Effector CD4-positive, alpha-beta T cell (primary cell): ENCODE results near the gene CXCL14. TPM values are rescaled to one million over a fixed set of nuclear protein-coding genes. Genes with fewer than 3 reads are reported as not detected.

Experiments
- DNase-seq: peaks from one replicate; pipeline ENCODE4 v3.0.0-alpha.2; 2020
- total RNA-seq: gene quantifications from one replicate; lab custom pipeline; 2026; lab: John Stamatoyannopoulos, UW

Gene CXCL14, protein sequence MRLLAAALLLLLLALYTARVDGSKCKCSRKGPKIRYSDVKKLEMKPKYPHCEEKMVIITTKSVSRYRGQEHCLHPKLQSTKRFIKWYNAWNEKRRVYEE
- total RNA-seq, result not detected

- DNase-seq, result no peak
Measured at GRCh38 chr5:135578685-135579341, at the start of gene CXCL14. Gene CXCL14, minus strand, starts transcription at chr5:135578991. Its CDS starts 213 bp downstream, at chr5:135578778.

- DNase-seq, result no peak
Measured at GRCh38 chr5:135626636-135627035, 47.8 kb upstream of the CXCL14 start.

DNA sequence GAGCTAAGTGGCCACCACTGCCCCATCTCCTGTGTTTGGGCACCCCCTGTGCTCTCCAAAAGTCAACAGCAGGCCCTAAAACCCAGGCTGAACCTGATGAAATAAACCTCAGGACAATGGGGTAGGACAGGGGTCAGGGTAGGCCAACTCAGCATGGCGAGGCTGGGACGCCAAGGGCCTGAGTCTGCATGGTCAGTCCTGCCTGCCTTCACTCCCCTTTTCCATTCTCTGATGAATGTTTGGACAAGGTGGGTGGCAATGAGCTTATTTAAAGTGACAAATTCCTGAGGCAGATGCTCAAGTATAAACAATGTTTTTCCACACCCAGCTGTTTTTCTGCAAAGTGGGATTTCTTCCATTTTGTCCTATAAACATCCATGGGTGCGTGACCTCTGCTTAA, 47.2 kb upstream of the CXCL14 start:
- no peak for DNase-seq

DNA sequence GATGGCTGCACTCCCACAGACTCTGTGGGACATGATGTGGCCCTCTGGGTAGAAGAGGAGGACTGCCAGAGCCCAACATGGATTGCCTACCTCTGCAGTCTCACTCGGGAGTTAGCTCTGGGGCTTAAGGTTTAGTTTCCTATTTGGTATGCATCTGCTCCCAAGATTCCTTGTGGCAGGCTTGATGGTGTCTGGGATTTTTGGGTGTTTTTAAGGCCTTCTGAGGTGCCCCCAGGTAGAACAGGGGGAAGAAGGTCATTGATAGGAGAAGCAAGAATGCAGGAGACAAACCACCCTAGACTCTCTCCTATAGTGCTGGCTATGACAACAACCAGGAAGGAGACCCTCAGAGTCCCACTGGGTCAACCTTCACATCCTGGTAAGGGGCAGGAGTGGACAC, 46.7 kb upstream of the CXCL14 start:
- DNase-seq, result no peak

DNA sequence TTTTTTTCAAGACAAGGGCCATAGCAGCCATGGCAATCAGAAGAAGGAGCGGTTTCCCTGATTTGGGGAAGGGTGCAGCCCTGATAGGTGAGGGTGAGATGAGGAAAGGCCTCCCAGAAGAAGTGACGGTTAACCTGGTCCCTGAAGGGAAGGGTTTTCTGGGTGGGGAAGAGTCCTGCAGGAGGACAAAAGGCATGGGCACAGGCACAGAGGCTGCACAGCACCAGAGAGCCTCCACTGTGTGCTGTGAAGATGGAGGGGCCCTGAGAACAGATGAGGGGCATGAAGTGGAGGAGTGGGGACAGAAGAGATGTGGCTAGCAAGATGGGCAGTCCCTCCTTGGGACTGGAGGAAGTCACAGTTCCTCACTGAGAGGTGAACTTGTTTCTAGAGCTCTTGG, 46.3 kb upstream of the CXCL14 start:
- DNase-seq, result no peak

DNA sequence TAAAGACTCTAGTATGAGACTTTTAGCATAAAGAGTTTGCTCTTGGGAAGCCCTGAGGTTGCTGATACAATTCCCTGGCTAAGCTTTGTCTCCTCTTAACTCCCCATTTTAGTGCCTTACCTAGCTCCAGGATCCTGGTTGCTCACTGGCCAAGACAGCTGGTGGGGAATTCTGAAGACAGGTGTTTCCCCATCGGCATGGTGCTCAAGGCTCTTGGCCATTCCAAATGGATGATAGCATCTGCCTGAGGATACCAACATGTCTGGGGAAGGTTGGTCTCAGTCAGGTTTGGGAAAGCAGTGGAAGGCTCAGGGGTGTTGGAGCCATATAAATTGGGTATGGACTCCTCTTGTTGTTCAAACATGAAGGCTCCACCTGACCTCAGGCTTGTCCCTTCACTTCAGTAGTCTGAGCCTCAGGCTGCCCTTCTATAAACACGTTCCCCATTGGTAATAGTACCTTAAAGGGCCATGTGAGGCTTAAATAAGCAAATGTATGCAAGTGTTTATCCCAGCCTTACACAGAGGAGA, 44.5 kb upstream of the CXCL14 start:
- no peak for DNase-seq

- no peak for DNase-seq
Measured at GRCh38 chr5:135615581-135616260, 36.9 kb upstream of the CXCL14 start.

GRCh38 chr5:135615171-135615570, 36.4 kb upstream of the CXCL14 start:
- no peak for DNase-seq

DNA sequence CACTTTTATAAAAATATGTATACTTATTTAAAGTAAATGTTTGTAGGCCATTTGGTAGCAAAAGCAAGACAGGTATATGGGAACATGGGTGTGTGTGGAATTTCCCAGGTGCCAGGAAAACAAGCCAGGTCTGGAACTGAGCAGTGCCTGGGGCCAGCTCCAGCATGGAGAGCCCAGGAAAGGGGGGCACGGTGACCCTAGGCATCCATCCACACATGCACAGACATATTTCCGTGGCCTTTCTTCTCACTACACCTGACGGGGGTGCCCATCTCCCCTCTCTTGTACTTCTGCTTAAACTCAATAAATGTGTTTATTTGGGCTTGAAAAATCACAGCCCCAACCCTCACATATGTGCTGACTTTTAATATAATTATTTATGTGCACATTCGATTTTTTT, 31.2 kb upstream of the CXCL14 start:
- DNase-seq, result no peak

- DNase-seq, result no peak
Measured at GRCh38 chr5:135608761-135609443, 30.1 kb upstream of the CXCL14 start.

DNA sequence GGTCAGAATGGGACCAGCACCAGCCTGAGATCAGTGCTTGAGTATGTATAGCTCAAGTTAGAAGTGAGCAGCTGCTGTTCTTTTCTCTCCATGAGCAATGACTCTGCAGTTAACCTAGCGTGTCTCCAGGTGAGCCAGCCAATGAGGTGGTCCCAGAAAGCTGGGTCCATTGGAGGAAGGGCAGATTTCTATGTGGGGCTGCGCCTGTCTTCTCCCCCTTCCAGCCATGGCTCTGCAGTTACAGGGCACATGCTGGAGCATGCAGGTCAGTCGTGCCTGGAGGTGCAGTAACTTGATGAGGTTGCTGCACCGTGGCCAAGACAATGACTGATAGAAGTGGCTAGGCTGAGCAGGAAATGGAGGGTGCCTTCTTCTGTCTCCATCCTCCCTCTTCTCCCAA, 29.6 kb upstream of the CXCL14 start:
- DNase-seq, result no peak

- DNase-seq, result no peak
Measured at GRCh38 chr5:135606431-135606830, 27.6 kb upstream of the CXCL14 start.

- DNase-seq, result no peak
Measured at GRCh38 chr5:135605221-135605620, 26.4 kb upstream of the CXCL14 start.

DNA sequence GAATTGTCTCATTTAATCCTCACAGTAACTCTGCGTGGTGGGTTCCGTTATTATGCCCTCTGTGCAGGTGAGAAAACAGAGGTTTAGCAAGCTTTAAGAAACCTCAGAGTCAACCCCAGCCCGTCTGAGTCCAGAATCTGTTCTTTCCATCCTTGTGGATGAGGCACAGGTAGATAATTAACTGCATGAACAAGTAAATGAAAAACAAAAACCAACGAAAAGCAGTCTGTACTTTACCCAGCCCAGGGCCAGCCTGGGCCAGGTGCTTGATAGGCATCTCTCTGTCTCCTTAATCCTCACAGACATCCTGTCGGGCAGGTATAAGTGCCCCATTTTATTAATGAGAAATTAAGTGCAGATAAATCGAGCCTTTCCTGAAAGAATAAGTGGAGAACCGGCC, 25.3 kb upstream of the CXCL14 start:
- DNase-seq, result no peak

DNA sequence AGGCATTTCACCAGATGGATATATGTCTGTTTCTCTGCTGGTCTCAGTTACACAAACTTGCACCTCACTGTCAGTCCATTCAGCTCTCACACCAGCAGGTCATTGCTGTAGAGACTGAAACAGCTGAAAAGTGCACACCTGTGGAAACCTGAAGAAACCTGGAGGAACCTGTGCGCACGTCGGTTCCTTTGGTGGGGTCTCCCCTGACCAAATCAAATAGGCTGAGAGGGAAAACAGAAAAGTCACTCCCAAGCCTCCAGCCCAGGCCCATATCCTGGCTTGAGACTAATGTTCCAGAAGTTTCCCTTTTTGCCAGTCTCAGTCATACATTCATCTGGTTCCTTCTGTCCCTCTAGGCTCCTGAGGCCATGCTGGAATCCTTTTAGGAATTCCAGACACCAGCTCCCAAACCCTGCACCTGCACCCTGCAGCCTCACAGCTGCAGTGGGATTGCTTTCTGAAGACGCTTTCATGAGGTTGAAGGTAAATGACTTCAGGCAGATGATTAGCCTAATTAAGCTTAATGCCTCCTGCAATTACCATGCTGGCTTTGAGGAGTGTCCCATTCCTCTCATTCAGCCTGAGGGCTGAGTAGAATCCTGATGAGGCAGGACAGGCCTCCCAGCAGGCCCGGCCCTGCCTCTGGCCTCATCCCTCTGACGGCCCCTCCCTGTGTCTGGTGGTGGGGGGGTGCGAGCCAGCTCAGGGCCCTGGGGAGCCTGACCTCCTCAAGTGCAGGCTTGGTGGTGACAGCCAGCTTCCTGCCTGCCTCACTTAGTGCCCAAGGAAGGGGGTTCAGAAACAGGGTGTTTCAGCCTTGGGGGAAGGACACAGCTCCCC, 24.3 kb upstream of the CXCL14 start:
- no peak for DNase-seq

- no peak for DNase-seq
Measured at GRCh38 chr5:135601466-135601865, 22.7 kb upstream of the CXCL14 start.

DNA sequence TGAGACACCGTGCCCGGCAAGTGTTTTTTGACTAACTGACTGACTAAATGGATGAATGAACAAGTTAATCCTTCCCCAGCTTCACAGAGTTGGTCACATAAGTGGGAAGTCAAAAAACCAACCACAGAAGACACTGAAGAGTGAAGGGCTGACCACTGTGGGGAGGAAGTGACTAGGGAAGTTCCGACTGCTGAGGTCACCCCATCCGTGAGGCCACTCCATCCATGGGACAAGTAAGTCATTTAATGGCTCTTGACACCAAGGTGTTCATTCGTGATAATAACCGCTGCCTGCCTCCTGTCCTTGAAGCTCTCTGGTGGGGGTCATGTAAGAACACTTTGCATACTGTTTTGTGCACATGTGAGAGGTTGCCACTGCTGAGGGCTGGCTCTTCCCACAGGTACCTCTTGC, 22.2 kb upstream of the CXCL14 start:
- DNase-seq, result no peak

DNA sequence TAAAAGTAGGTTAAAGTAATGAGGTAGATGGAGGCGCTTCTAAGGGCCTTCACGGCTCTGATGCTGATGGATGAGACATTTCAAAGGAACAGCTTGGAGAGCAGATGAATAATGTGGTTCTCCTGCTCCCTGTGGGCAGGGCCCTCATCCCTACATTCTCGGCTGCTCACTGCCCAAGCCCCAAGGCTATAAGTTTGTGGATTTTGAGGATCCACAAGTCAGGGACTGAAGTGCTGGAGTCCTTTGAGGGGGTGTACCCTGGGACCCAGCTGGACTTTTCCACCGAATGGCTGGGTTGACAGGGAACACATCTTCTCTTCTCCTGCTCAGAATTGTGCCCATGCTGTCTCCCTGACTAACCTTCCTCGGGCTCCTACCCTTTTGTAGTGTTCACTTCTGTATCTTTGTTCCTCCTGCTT, 21.4 kb upstream of the CXCL14 start:
- no peak for DNase-seq

- DNase-seq, result no peak
Measured at GRCh38 chr5:135599421-135600151, 20.8 kb upstream of the CXCL14 start.

GRCh38 chr5:135598691-135599395, 20.1 kb upstream of the CXCL14 start:
- DNase-seq, result no peak

DNA sequence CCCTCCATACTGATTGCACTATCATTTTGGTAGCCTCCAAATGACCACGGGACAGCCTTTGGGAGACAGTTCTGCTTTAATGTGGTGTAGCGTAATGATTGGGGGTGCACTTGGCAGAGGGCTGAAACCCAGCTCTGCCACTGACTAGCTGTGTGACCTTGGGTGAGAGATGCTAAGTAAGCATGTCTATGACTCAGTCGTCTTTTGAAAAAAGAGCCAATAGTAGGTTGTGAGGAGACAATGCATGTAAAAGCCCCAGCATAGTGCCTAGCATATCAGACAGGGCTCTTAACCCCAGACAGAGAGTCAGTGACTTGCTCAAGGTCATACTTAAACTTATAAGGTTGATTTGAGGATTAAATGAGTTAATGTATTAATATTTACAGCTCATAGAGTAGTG, 18.0 kb upstream of the CXCL14 start:
- DNase-seq, result no peak
